A549 (cell line): ENCODE results near the gene C2orf69. TPM values are rescaled to one million over a fixed set of nuclear protein-coding genes. Genes with fewer than 3 reads are reported as not detected.

ENCODE experiments used
- ATAC-seq, 2 experiments: fragments of 200-7000 bp in 1 of 2; fragments of >200 bp in 1 of 2; cut with Nextera tagmentation in 1 of 2; cut with Tn5 transposase in 1 of 2; 3 replicates each; pipeline versions ENCODE4 v1.8.0 to v1.9.1; 2018 to 2020; ENCODE audit warnings: mild to moderate bottlenecking in 1 of 2, moderate library complexity in 1 of 2
- CTCF ChIA-PET: fragments of 300-600 bp; sonication (Branson Sonifier 250); formaldehyde crosslinking; extraction: SDS; loops from one replicate; lab custom pipeline; 2021; ENCODE audit warnings: antibody characterized with exemption, inconsistent platforms; lab: Yijun Ruan, JAX
- POLR2A ChIA-PET: fragments of 350-600 bp; formaldehyde crosslinking; extraction: SDS; loops from one replicate; lab custom pipeline; 2021; ENCODE audit warnings: antibody characterized with exemption, inconsistent platforms; lab: Yijun Ruan, JAX
- DNase-seq, 2 experiments: peaks; one replicate each; pipeline versions ENCODE4 v3.0.0 to v3.0.0-alpha.2; 2011 to 2016; ENCODE audit warnings: low read depth in 1 of 2, low spot score in 1 of 2
- FAIRE-seq: peaks from 2 replicates; lab custom pipeline; 2011; peaks lifted over from hg19 to GRCh38; lab: Jason Lieb, UNC
- H3K27ac ChIP-seq, 2 experiments: fragments of >200 bp; sonication (Bioruptor Twin); formaldehyde crosslinking; 3 replicates each; pipeline ENCODE4 v1.5.1; 2016 to 2017
- H3K4me1 ChIP-seq: fragments of >200 bp; sonication (Bioruptor Twin); formaldehyde crosslinking; 3 replicates; pipeline ENCODE4 v1.6.1; 2016
- H3K4me2 ChIP-seq: fragments of >200 bp; sonication (Bioruptor Twin); formaldehyde crosslinking; 3 replicates; pipeline ENCODE4 v1.6.1; 2016
- H3K4me3 ChIP-seq: fragments of >200 bp; sonication (Bioruptor Twin); formaldehyde crosslinking; 3 replicates; pipeline ENCODE4 v1.5.1; 2016
- H3K9me3 ChIP-seq: fragments of >200 bp; sonication (Bioruptor Twin); formaldehyde crosslinking; 3 replicates; pipeline ENCODE4 v1.6.1; 2016
- CEBPB ChIP-seq, 2 experiments: fragments of >200 bp in 1 of 2; sonication (Bioruptor Twin) in 1 of 2; formaldehyde crosslinking in 1 of 2; IDR thresholded peaks; 2 replicates each; pipeline ENCODE4 v1.6.1; 2012 to 2016
- CHD4 ChIP-seq: fragments of 200-600 bp; sonication (generic); IDR thresholded peaks from 2 replicates; pipeline ENCODE4 v1.6.1; 2016; ENCODE audit warnings: antibody characterized with exemption, mild to moderate bottlenecking, borderline replicate concordance
- EHF ChIP-seq: fragments of 250-450 bp; sonication (Bioruptor Pico); IDR thresholded peaks from 2 replicates; pipeline ENCODE4 v1.5.0; 2020; ENCODE audit warnings: mild to moderate bottlenecking
- EHMT2 ChIP-seq: fragments of 200-600 bp; sonication (generic); IDR thresholded peaks from 2 replicates; pipeline ENCODE4 v1.6.1; 2016; ENCODE audit warnings: antibody characterized with exemption, low read depth, mild to moderate bottlenecking, moderate library complexity
- ESRRA ChIP-seq: fragments of 150-350 bp; IDR thresholded peaks from 2 replicates; pipeline ENCODE4 v1.6.1; 2014; ENCODE audit warnings: mild to moderate bottlenecking, low read length, borderline replicate concordance
- FOSB ChIP-seq: fragments of 250-450 bp; sonication (Bioruptor Pico); IDR thresholded peaks from 2 replicates; pipeline ENCODE4 v1.5.0; 2020; ENCODE audit warnings: mild to moderate bottlenecking, moderate library complexity
- FOSL2 ChIP-seq, 2 experiments: fragments of 450-650 bp in 1 of 2; fragments of >200 bp in 1 of 2; sonication (Bioruptor Twin) in 1 of 2; formaldehyde crosslinking; IDR thresholded peaks; 2 replicates each; pipeline versions ENCODE4 v1.5.0 to v1.6.1; 2016 to 2020; ENCODE audit warnings: mild to moderate bottlenecking in 1 of 2, moderate library complexity in 1 of 2
- FOXS1 ChIP-seq: fragments of 250-450 bp; sonication (Bioruptor Pico); IDR thresholded peaks from 2 replicates; pipeline ENCODE4 v1.5.0; 2020; ENCODE audit warnings: mild to moderate bottlenecking, moderate library complexity
- GATA3 ChIP-seq: IDR thresholded peaks from 2 replicates; pipeline ENCODE4 v1.6.1; 2012; ENCODE audit warnings: borderline replicate concordance
- HDAC2 ChIP-seq: fragments of 200-600 bp; sonication (generic); IDR thresholded peaks from 2 replicates; pipeline ENCODE4 v1.6.1; 2016
- JUNB ChIP-seq: fragments of >200 bp; sonication (Bioruptor Twin); formaldehyde crosslinking; IDR thresholded peaks from 2 replicates; pipeline ENCODE4 v1.6.1; 2016
- KDM1A ChIP-seq: fragments of 200-600 bp; sonication (generic); IDR thresholded peaks from 2 replicates; pipeline ENCODE4 v1.6.1; 2016; ENCODE audit warnings: low read depth, mild to moderate bottlenecking
- KDM5A ChIP-seq: fragments of 200-600 bp; sonication (generic); IDR thresholded peaks from 2 replicates; pipeline ENCODE4 v1.6.1; 2016; ENCODE audit warnings: antibody characterized with exemption, mild to moderate bottlenecking
- MYC ChIP-seq: IDR thresholded peaks from 2 replicates; pipeline ENCODE4 v1.6.1; 2012; ENCODE audit warnings: mild to moderate bottlenecking, inconsistent platforms, low read length, improper control_type of control experiment, borderline replicate concordance
- NFE2L2 ChIP-seq: fragments of 150-350 bp; conservative IDR thresholded peaks from 2 replicates; pipeline ENCODE4 v1.6.1; 2014; ENCODE audit warnings: low read length
- NPAS2 ChIP-seq: fragments of 250-450 bp; sonication (Bioruptor Pico); IDR thresholded peaks from 2 replicates; pipeline ENCODE4 v1.8.0; 2022; ENCODE audit warnings: mild to moderate bottlenecking, moderate library complexity, borderline replicate concordance
- POLR2AphosphoS2 ChIP-seq: conservative IDR thresholded peaks from 2 replicates; pipeline ENCODE4 v1.6.1; 2012; ENCODE audit warnings: low read length, improper control_type of control experiment, inconsistent platforms
- RAD21 ChIP-seq, 2 experiments: fragments of >200 bp in 1 of 2; sonication (Bioruptor Twin) in 1 of 2; formaldehyde crosslinking in 1 of 2; IDR thresholded peaks in 1 of 2; conservative IDR thresholded peaks in 1 of 2; 2 replicates in 1 of 2; 3 replicates in 1 of 2; pipeline ENCODE4 v1.6.1; 2012 to 2018; ENCODE audit warnings: inconsistent platforms in 1 of 2
- RARB ChIP-seq: fragments of 250-450 bp; sonication (Bioruptor Pico); IDR thresholded peaks from 2 replicates; pipeline ENCODE4 v1.8.0; 2021; ENCODE audit warnings: mild to moderate bottlenecking, moderate library complexity
- REST ChIP-seq: fragments of 200-600 bp; sonication (generic); IDR thresholded peaks from 2 replicates; pipeline ENCODE4 v1.6.1; 2016; ENCODE audit warnings: antibody characterized with exemption, mild to moderate bottlenecking, moderate library complexity
- RFX5 ChIP-seq: fragments of 450-650 bp; IDR thresholded peaks from 2 replicates; pipeline ENCODE4 v1.7.1; 2014; ENCODE audit warnings: antibody characterized with exemption, mild to moderate bottlenecking, moderate library complexity
- TFCP2L1 ChIP-seq: fragments of 250-450 bp; sonication (Bioruptor Pico); IDR thresholded peaks from 2 replicates; pipeline ENCODE4 v1.5.0; 2021; ENCODE audit warnings: mild to moderate bottlenecking
- ZFP36 ChIP-seq: fragments of 450-650 bp; IDR thresholded peaks from 2 replicates; pipeline ENCODE4 v1.6.1; 2014; ENCODE audit warnings: borderline replicate concordance; ENCODE audit not compliant: partially characterized antibody
- ZNF302 ChIP-seq: fragments of 250-450 bp; sonication (Bioruptor Pico); IDR thresholded peaks from 2 replicates; pipeline ENCODE4 v1.9.0; 2021; ENCODE audit warnings: inconsistent platforms, mild to moderate bottlenecking, moderate library complexity
- WGBS: methylation state at CpG from one replicate; pipeline ENCODE4 v1.1.6; 2017; ENCODE audit errors: missing lambda C conversion rate; 5-methylcytosine and 5-hydroxymethylcytosine counted together
- polyA plus RNA-seq, 4 experiments: library from polyadenylated mRNA; depleted of rRNA in 3 of 4; stranded (reverse); fragments of >200 nt; fragmentation: RNase III in 1 of 4; extraction: RNeasy Plus Mini Kit Qiagen cat#74134 plus additional on column Dnase treatment in 1 of 4; gene quantifications; 2 replicates in 3 of 4; 3 replicates in 1 of 4; pipeline ENCODE4 v1.2.3, GENCODE V29; 2011 to 2017
- TF ChIP-seq, protein P1 (sequence below): fragments of >200 bp; sonication (Bioruptor Twin); formaldehyde crosslinking; IDR thresholded peaks from 2 replicates; pipeline ENCODE4 v1.6.1; 2016
- TF ChIP-seq, protein P2 (sequence below): IDR thresholded peaks from 2 replicates; pipeline ENCODE4 v1.6.1; 2012

Gene C2orf69
- polyA plus RNA-seq, 2 of the 4 experiments (the other 2 are of a cell fraction) = 9.3 to 9.9 TPM

DNA sequence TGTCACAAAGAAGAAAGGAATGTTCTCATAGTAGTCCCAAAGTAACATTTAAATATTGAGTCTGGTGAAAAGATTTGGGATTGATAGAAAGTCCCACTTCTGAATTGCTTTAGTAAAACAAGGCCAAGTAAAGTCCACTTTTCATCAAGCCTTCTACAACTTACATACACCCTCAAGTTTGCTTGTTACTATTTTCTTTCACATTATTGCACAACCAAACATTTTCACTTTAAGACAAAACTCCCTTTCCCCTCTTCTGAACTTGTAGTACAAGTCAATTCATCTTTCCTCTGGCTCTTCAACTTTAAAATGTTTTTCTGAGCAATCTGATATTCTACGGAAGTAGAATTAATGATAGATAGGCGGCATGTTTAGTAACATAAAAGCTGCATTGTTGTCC lies 55.3 kb downstream of the C2orf69 start:
- Histone ChIP-seq H3K4me1 (no peaks in the 10 kb centered on the region), H3K27ac (no peak overlapping the region)
- 86% methylated on average over 2 of the region's 2 CpGs for WGBS
- DNase-seq = no peak
- POLR2A ChIA-PET = no interaction called here
- TF ChIP-seq EHF (no peak), FOSL2 (IDR thresholded peaks at IDR 0.05) (no peak), FOSL2 (CRISPR knock-in tag; IDR thresholded peaks at IDR 0.05) (no peak), REST (no peak), TFCP2L1 (no peak), CHD4 (no peak), RAD21 (conservative IDR thresholded peaks at IDR 0.05 in 1 of 2, IDR thresholded peaks at IDR 0.05 in 1 of 2) (no peak), NFE2L2 (no peak), EHMT2 (no peak), MYC (no peak), NPAS2 (CRISPR knock-in tag) (no peak), ZFP36 (no peak), HDAC2 (no peak), RFX5 (no peak), POLR2AphosphoS2 (no peak), GATA3 (no peak)
- TF ChIP-seq, protein P1, sequence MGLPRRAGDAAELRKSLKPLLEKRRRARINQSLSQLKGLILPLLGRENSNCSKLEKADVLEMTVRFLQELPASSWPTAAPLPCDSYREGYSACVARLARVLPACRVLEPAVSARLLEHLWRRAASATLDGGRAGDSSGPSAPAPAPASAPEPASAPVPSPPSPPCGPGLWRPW = no peak
- TF ChIP-seq, all 56 proteins: peak for 0
- CTCF ChIA-PET = interaction anchor here (1.6 kb wide), 1 partner anchor 8 kb away, joined by 8 read pairs; no protein-coding TSS in a partner anchor
- H3K9me3 ChIP-seq = no peaks in the 10 kb centered on the region
- no peak overlapping the region for H3K4me2 ChIP-seq
- FAIRE-seq (no peak), ATAC-seq (no peak)
- no peak overlapping the region for H3K4me3 ChIP-seq

GRCh38 chr2:199966976-199967375 lies 55.9 kb downstream of the C2orf69 start:
- ATAC-seq = no peak
- TF ChIP-seq JUNB = no peak
- no peak for TF ChIP-seq KDM1A
- no peak for TF ChIP-seq GATA3
- no peak for TF ChIP-seq ESRRA
- TF ChIP-seq FOXS1 (CRISPR knock-in tag) = no peak
- TF ChIP-seq CEBPB (IDR thresholded peaks at IDR 0.05) = no peak
- TF ChIP-seq KDM5A = no peak
- H3K4me2 ChIP-seq = no peak overlapping the region
- H3K4me1 ChIP-seq = no peaks in the 10 kb centered on the region
- 95% methylated on average over 1 of the region's 1 CpG for WGBS
- no peaks in the 10 kb centered on the region for H3K9me3 ChIP-seq
- ChIA-PET POLR2A (no interaction called here), CTCF (no interaction called here)
- H3K27ac ChIP-seq = no peak overlapping the region
- no peak for FAIRE-seq
- no peak for DNase-seq
- H3K4me3 ChIP-seq = no peak overlapping the region

DNA sequence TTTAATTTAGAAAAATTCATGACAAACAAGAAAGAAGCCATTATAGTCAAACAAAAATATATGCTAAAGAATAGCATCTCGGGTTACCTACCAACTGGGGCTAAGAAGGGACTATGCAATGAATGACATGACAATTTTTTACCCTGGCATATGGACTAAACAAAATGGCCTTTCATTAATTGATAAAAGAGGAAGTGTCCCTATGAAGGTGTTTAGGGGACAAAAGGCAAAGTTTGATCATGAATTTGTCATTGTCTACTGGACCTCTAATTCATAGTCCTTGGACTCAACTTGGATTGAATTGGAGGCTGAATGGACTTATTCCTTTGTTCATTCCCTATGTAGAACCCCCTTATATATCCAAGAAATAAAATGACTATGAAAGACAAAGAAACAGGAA lies 57.0 kb downstream of the C2orf69 start:
- FAIRE-seq = no peak
- CTCF ChIA-PET = no interaction called here
- POLR2A ChIA-PET = no interaction called here
- WGBS = 96% methylated on average over 1 of the region's 1 CpG
- Histone ChIP-seq H3K4me1 (no peaks in the 10 kb centered on the region), H3K27ac (no peak overlapping the region), H3K4me2 (no peak overlapping the region), H3K9me3 (no peaks in the 10 kb centered on the region), H3K4me3 (no peak overlapping the region)
- no peak for ATAC-seq
- TF ChIP-seq, protein P2, sequence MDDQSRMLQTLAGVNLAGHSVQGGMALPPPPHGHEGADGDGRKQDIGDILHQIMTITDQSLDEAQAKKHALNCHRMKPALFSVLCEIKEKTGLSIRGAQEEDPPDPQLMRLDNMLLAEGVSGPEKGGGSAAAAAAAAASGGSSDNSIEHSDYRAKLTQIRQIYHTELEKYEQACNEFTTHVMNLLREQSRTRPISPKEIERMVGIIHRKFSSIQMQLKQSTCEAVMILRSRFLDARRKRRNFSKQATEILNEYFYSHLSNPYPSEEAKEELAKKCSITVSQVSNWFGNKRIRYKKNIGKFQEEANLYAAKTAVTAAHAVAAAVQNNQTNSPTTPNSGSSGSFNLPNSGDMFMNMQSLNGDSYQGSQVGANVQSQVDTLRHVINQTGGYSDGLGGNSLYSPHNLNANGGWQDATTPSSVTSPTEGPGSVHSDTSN = no peak
- TF ChIP-seq RARB (CRISPR knock-in tag) (no peak), FOXS1 (CRISPR knock-in tag) (no peak), FOSB (CRISPR knock-in tag) (no peak), ZNF302 (CRISPR knock-in tag) (no peak)
- TF ChIP-seq, protein P1 = no peak
- no peak for DNase-seq
